IMR-90 (cell line): ENCODE data around the gene OSTF1. TPM values are rescaled to one million over a fixed set of nuclear protein-coding genes. Genes with fewer than 3 reads are reported as not detected.

ENCODE experiments used
- ATAC-seq: fragments of 200-7000 bp; cut with Tn5 transposase; 2 replicates; pipeline ENCODE4 v1.9.1; 2020; ENCODE audit warnings: low read depth, mild to moderate bottlenecking, moderate library complexity
- BruUV-seq: library from RNA; stranded (reverse); fragments of 400-500 nt; replicated peaks from 2 replicates; lab custom pipeline; 2021; lab: Mats Ljungman, UMichigan
- CTCF ChIA-PET: fragments of 300-600 bp; formaldehyde crosslinking; extraction: SDS; loops from one replicate; lab custom pipeline; 2021; ENCODE audit warnings: antibody characterized with exemption; lab: Yijun Ruan, JAX
- POLR2A ChIA-PET: fragments of 300-600 bp; sonication (Branson Sonifier 250); formaldehyde crosslinking; loops from one replicate; lab custom pipeline; 2022; ENCODE audit warnings: antibody characterized with exemption; ENCODE audit not compliant: unreplicated experiment; lab: Charles Lee
- DNase-seq: peaks from one replicate; pipeline ENCODE4 v3.0.0; 2013
- H2AFZ ChIP-seq: replicated peaks from 2 replicates; pipeline ENCODE3; 2013; ENCODE audit warnings: low read length, mild to moderate bottlenecking; ENCODE audit not compliant: poor library complexity
- H2AK5ac ChIP-seq: 2 replicates; pipeline ENCODE4 v1.6.1; 2013; ENCODE audit warnings: low read depth, low read length, inconsistent platforms
- H2AK9ac ChIP-seq: replicated peaks from 2 replicates; pipeline ENCODE3; 2013; ENCODE audit warnings: mild to moderate bottlenecking, low read depth, low read length, moderate library complexity; ENCODE audit not compliant: poor library complexity
- H2BK120ac ChIP-seq: 2 replicates; pipeline ENCODE4 v1.6.1; 2013; ENCODE audit warnings: low read depth, low read length, inconsistent platforms
- H2BK15ac ChIP-seq: 3 replicates; pipeline ENCODE4 v1.6.1; 2013; ENCODE audit warnings: low read depth, low read length, inconsistent platforms
- H2BK20ac ChIP-seq: 2 replicates; pipeline ENCODE4 v1.6.1; 2013; ENCODE audit warnings: low read depth, mild to moderate bottlenecking, inconsistent platforms, low read length, moderate library complexity
- H2BK5ac ChIP-seq: 2 replicates; pipeline ENCODE4 v1.6.1; 2013; ENCODE audit warnings: mild to moderate bottlenecking, low read depth, low read length, inconsistent platforms; ENCODE audit not compliant: poor library complexity, severe bottlenecking
- H3K14ac ChIP-seq: replicated peaks from 2 replicates; pipeline ENCODE4 v1.6.1; 2013; ENCODE audit warnings: low read depth, low read length, inconsistent platforms
- H3K18ac ChIP-seq: 2 replicates; pipeline ENCODE4 v1.6.1; 2013; ENCODE audit warnings: low read depth, low read length, control low read depth
- H3K23ac ChIP-seq: 2 replicates; pipeline ENCODE4 v1.6.1; 2013; ENCODE audit warnings: low read depth, low read length, inconsistent platforms
- H3K27ac ChIP-seq: 2 replicates; pipeline ENCODE4 v1.5.1; 2013; ENCODE audit warnings: mild to moderate bottlenecking, control low read depth, low read length; ENCODE audit not compliant: insufficient read depth
- H3K27me3 ChIP-seq: 2 replicates; pipeline ENCODE4 v1.6.1; 2013; ENCODE audit warnings: low read length; ENCODE audit not compliant: control insufficient read depth, insufficient read depth
- H3K36me3 ChIP-seq: 2 replicates; pipeline ENCODE4 v1.6.1; 2013; ENCODE audit warnings: low read length, mixed read lengths; ENCODE audit not compliant: control insufficient read depth, insufficient read depth
- H3K4ac ChIP-seq: 2 replicates; pipeline ENCODE4 v1.6.1; 2013; ENCODE audit warnings: low read depth, low read length, inconsistent platforms
- H3K4me1 ChIP-seq: 2 replicates; pipeline ENCODE4 v1.6.1; 2013; ENCODE audit warnings: low read length, mixed read lengths; ENCODE audit not compliant: control insufficient read depth, insufficient read depth
- H3K4me2 ChIP-seq: 2 replicates; pipeline ENCODE4 v1.6.1; 2013; ENCODE audit warnings: low read depth, mild to moderate bottlenecking, control low read depth, low read length, moderate library complexity
- H3K4me3 ChIP-seq: 2 replicates; pipeline ENCODE4 v1.5.1; 2013; ENCODE audit warnings: low read depth, mild to moderate bottlenecking, control low read depth, low read length, moderate library complexity; ENCODE audit not compliant: insufficient read depth
- H3K56ac ChIP-seq: 2 replicates; pipeline ENCODE4 v1.6.1; 2013; ENCODE audit warnings: low read length, inconsistent platforms; ENCODE audit not compliant: insufficient read depth; ENCODE audit errors: extremely low read depth
- H3K79me1 ChIP-seq, 2 experiments: 2 replicates each; pipeline ENCODE4 v1.6.1; 2013; ENCODE audit warnings: low read length in 2 of 2, inconsistent platforms in 1 of 2, low read depth in 1 of 2
- H3K9ac ChIP-seq: 2 replicates; pipeline ENCODE4 v1.6.1; 2013; ENCODE audit warnings: low read depth, low read length, control low read depth
- H3K9me1 ChIP-seq: 2 replicates; pipeline ENCODE4 v1.6.1; 2013; ENCODE audit warnings: low read length, inconsistent platforms; ENCODE audit not compliant: insufficient read depth
- H3K9me3 ChIP-seq: 2 replicates; pipeline ENCODE4 v1.6.1; 2013; ENCODE audit warnings: low read length; ENCODE audit not compliant: control insufficient read depth, insufficient read depth
- H4K20me1 ChIP-seq: 2 replicates; pipeline ENCODE4 v1.6.1; 2013; ENCODE audit warnings: low read length, inconsistent platforms; ENCODE audit not compliant: insufficient read depth
- H4K5ac ChIP-seq: 2 replicates; pipeline ENCODE4 v1.6.1; 2013; ENCODE audit warnings: mild to moderate bottlenecking, low read depth, low read length, control low read depth
- H4K8ac ChIP-seq, 2 experiments: 2 replicates each; pipeline ENCODE4 v1.6.1; 2013; ENCODE audit warnings: low read depth in 2 of 2, low read length in 2 of 2, control low read depth in 1 of 2, inconsistent platforms in 1 of 2
- H4K91ac ChIP-seq: 2 replicates; pipeline ENCODE4 v1.6.1; 2013; ENCODE audit warnings: low read depth, low read length, inconsistent platforms; ENCODE audit not compliant: insufficient read depth
- BHLHE40 ChIP-seq: fragments of 150-350 bp; IDR thresholded peaks from 2 replicates; pipeline ENCODE4 v1.6.1; 2016; ENCODE audit warnings: mild to moderate bottlenecking, low read depth, low read length
- CEBPB ChIP-seq: IDR thresholded peaks from 2 replicates; pipeline ENCODE4 v1.6.1; 2012; ENCODE audit warnings: low read depth, low read length, improper control_type of control experiment
- ELK1 ChIP-seq: fragments of 150-350 bp; IDR thresholded peaks from 2 replicates; pipeline ENCODE4 v1.6.1; 2016; ENCODE audit warnings: low read depth, mild to moderate bottlenecking, low read length, moderate library complexity, borderline replicate concordance
- FOS ChIP-seq: fragments of 150-350 bp; IDR thresholded peaks from 2 replicates; pipeline ENCODE4 v1.6.1; 2016; ENCODE audit warnings: low read depth, low read length
- MAFK ChIP-seq: IDR thresholded peaks from 2 replicates; pipeline ENCODE4 v1.6.1; 2012; ENCODE audit warnings: low read depth, low read length, improper control_type of control experiment
- MAZ ChIP-seq: IDR thresholded peaks from 2 replicates; pipeline ENCODE4 v1.6.1; 2012; ENCODE audit warnings: low read depth, mild to moderate bottlenecking, low read length, improper control_type of control experiment, moderate library complexity, borderline replicate concordance
- MXI1 ChIP-seq: IDR thresholded peaks from 2 replicates; pipeline ENCODE4 v1.6.1; 2012; ENCODE audit warnings: low read depth, mild to moderate bottlenecking, low read length, moderate library complexity, borderline replicate concordance
- NFE2L2 ChIP-seq: fragments of 150-350 bp; IDR thresholded peaks from 2 replicates; pipeline ENCODE4 v1.6.1; 2016; ENCODE audit warnings: low read depth, mild to moderate bottlenecking, low read length
- POLR2A ChIP-seq: IDR thresholded peaks from 2 replicates; pipeline ENCODE4 v1.6.1; 2012; ENCODE audit warnings: mild to moderate bottlenecking, low read depth, low read length
- RAD21 ChIP-seq: IDR thresholded peaks from 2 replicates; pipeline ENCODE4 v1.6.1; 2012; ENCODE audit warnings: low read length, improper control_type of control experiment
- RCOR1 ChIP-seq: IDR thresholded peaks from 2 replicates; pipeline ENCODE4 v1.6.1; 2012; ENCODE audit warnings: mild to moderate bottlenecking, low read length, improper control_type of control experiment; ENCODE audit not compliant: insufficient replicate concordance
- RFX5 ChIP-seq: IDR thresholded peaks from 2 replicates; pipeline ENCODE4 v1.8.0; 2012; ENCODE audit warnings: low read depth, mild to moderate bottlenecking, low read length, moderate library complexity
- SMC3 ChIP-seq: fragments of 150-350 bp; IDR thresholded peaks from 2 replicates; pipeline ENCODE4 v1.6.1; 2016; ENCODE audit warnings: low read depth, mild to moderate bottlenecking, antibody characterized with exemption, low read length, moderate library complexity
- WGBS, 2 experiments: methylation state at CpG; one replicate each; pipeline versions ENCODE4 v1.1.5 to v1.1.7; 2013; ENCODE audit warnings: missing lambda C conversion rate in 2 of 2; ENCODE audit not compliant: insufficient read length in 1 of 2; ENCODE audit errors: extremely low coverage in 2 of 2; 5-methylcytosine and 5-hydroxymethylcytosine counted together
- dilution Hi-C: fragments of 300-500 bp; cut with HindIII; formaldehyde crosslinking; loops from one replicate; pipeline ENCODE4 v1.14.3; 2018; ENCODE audit warnings: low sequenced_read_pairs; ENCODE audit not compliant: unreplicated experiment
- in situ Hi-C: fragments of 300-500 bp; cut with MboI; formaldehyde crosslinking; loops from 3 replicates; pipeline ENCODE4 v1.14.3; 2019; ENCODE audit warnings: low sequenced_read_pairs, inconsistent platforms, mixed read lengths
- intact Hi-C: fragments of 100-400 bp; cut with micrococcal nuclease; formaldehyde crosslinking; loops from 2 replicates; pipeline ENCODE4 v1.10.0; 2022
- polyA plus RNA-seq, 3 experiments: library from polyadenylated mRNA; depleted of rRNA; stranded (reverse); fragments of >200 nt; gene quantifications; 2 replicates each; pipeline ENCODE4 v1.2.3, GENCODE V29; 2012; ENCODE audit warnings: low replicate concordance in 1 of 3
- total RNA-seq: library from RNA; depleted of rRNA; stranded (reverse); fragments of >200 nt; gene quantifications from 2 replicates; pipeline ENCODE4 v1.2.3, GENCODE V29; 2012
- TF ChIP-seq, protein P1 (sequence below): conservative IDR thresholded peaks from 2 replicates; pipeline ENCODE4 v1.5.1; 2012; ENCODE audit warnings: mild to moderate bottlenecking, low read depth, low read length, improper control_type of control experiment

OSTF1 gene
- total and polyA plus RNA-seq, 2 of the 4 experiments (the other 2 are of a cell fraction): 17.1 to 41.6 TPM

- DNase-seq (no peak), ATAC-seq (no peak)
- no peaks in the 10 kb centered on the region for H3K27me3 ChIP-seq
- in situ Hi-C loops: no loop called here
- no peak overlapping the region for H3K23ac ChIP-seq
- no peaks in the 10 kb centered on the region for H3K9me1 ChIP-seq
- no peak overlapping the region for H2BK5ac ChIP-seq
- no peaks in the 10 kb centered on the region for H4K20me1 ChIP-seq
- no peaks in the 10 kb centered on the region for H3K36me3 ChIP-seq
- no peak overlapping the region for H3K4me3 ChIP-seq
- H3K18ac ChIP-seq: no peak overlapping the region
- H4K91ac ChIP-seq: no peak overlapping the region
- H3K4me2 ChIP-seq: no peak overlapping the region
- no peaks in the 10 kb centered on the region for H3K9me3 ChIP-seq
- H2BK120ac ChIP-seq: no peak overlapping the region
- CTCF ChIA-PET: interaction anchor here (0.6 to 1.2 kb wide), 3 partner anchors 71 to 1550 kb away, joined by 3 to 9 read pairs (median 4); no protein-coding TSS in a partner anchor
- no peak overlapping the region for H3K14ac ChIP-seq
- POLR2A ChIA-PET: no interaction called here
- H3K4me1 ChIP-seq: no peaks in the 10 kb centered on the region
- intact Hi-C loops: no loop called here
- TF ChIP-seq BHLHE40 (no peak), MAZ (no peak), MAFK (no peak), RFX5 (no peak), FOS (no peak), RAD21 (no peak), MXI1 (no peak), NFE2L2 (no peak), RCOR1 (no peak), POLR2A (no peak), SMC3 (no peak), CEBPB (no peak), ELK1 (no peak)
- TF ChIP-seq, protein P1, sequence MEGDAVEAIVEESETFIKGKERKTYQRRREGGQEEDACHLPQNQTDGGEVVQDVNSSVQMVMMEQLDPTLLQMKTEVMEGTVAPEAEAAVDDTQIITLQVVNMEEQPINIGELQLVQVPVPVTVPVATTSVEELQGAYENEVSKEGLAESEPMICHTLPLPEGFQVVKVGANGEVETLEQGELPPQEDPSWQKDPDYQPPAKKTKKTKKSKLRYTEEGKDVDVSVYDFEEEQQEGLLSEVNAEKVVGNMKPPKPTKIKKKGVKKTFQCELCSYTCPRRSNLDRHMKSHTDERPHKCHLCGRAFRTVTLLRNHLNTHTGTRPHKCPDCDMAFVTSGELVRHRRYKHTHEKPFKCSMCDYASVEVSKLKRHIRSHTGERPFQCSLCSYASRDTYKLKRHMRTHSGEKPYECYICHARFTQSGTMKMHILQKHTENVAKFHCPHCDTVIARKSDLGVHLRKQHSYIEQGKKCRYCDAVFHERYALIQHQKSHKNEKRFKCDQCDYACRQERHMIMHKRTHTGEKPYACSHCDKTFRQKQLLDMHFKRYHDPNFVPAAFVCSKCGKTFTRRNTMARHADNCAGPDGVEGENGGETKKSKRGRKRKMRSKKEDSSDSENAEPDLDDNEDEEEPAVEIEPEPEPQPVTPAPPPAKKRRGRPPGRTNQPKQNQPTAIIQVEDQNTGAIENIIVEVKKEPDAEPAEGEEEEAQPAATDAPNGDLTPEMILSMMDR: no peak
- H2BK20ac ChIP-seq: no peak overlapping the region
- H4K8ac ChIP-seq: no peak overlapping the region
- no peak overlapping the region for H3K27ac ChIP-seq
- no peak overlapping the region for H2AFZ ChIP-seq
- H3K56ac ChIP-seq: no peak overlapping the region
- no peak overlapping the region for H2AK5ac ChIP-seq
- dilution Hi-C loops: no loop called here
- no TSS peak for BruUV-seq
- H2AK9ac ChIP-seq: no peak overlapping the region
- no peak overlapping the region for H2BK15ac ChIP-seq
- H3K79me1 ChIP-seq: peaks cover 5 to 7% of the 10 kb centered on the region in 2 experiments; a peak in 1 of 4 replicates
- no peak overlapping the region for H3K9ac ChIP-seq
- no CpG with 5 or more reads among the region's 12 CpGs for WGBS, 2 experiments
- H3K4ac ChIP-seq: no peak overlapping the region
- no peak overlapping the region for H4K5ac ChIP-seq
These were observed 4.9 kb upstream of the OSTF1 start for GRCh38 chr9:75083188-75083970.
